ENCODE results near the gene LYPLA2.

DNA sequence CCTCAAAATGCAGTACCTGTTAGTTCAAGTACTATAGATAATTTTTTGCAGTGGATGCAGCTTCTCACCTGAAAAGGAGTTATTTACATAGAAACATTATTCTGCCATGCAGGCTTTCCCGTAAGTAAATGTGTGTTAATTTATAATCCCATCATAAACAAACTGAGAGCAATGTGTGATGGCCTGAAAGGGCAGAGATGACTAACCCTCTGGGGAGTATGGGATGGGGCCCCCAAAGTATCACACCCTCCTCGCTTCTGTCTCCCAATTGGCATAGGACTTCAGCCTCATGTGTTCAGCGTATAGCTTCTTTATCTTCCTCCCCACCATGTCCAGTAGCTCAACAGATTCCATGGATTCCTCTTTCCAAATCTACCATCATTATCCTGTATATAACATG is 26.7 kb downstream of the LYPLA2 start:
- no peak for TF ChIP-seq JUND (IDR thresholded peaks at IDR 0.05)
- TF ChIP-seq FOXM1 (IDR thresholded peaks at IDR 0.05; ENCODE audit: low read depth), result no peak
- TF ChIP-seq SMC3 (IDR thresholded peaks at IDR 0.05; ENCODE audit: low read depth, low read length), result no peak
- TF ChIP-seq, protein P1, sequence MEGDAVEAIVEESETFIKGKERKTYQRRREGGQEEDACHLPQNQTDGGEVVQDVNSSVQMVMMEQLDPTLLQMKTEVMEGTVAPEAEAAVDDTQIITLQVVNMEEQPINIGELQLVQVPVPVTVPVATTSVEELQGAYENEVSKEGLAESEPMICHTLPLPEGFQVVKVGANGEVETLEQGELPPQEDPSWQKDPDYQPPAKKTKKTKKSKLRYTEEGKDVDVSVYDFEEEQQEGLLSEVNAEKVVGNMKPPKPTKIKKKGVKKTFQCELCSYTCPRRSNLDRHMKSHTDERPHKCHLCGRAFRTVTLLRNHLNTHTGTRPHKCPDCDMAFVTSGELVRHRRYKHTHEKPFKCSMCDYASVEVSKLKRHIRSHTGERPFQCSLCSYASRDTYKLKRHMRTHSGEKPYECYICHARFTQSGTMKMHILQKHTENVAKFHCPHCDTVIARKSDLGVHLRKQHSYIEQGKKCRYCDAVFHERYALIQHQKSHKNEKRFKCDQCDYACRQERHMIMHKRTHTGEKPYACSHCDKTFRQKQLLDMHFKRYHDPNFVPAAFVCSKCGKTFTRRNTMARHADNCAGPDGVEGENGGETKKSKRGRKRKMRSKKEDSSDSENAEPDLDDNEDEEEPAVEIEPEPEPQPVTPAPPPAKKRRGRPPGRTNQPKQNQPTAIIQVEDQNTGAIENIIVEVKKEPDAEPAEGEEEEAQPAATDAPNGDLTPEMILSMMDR (IDR thresholded peaks at IDR 0.05), result no peak
- no peak for TF ChIP-seq NRF1 (IDR thresholded peaks at IDR 0.05; ENCODE audit: low read depth, low read length)
- TF ChIP-seq, protein P2, sequence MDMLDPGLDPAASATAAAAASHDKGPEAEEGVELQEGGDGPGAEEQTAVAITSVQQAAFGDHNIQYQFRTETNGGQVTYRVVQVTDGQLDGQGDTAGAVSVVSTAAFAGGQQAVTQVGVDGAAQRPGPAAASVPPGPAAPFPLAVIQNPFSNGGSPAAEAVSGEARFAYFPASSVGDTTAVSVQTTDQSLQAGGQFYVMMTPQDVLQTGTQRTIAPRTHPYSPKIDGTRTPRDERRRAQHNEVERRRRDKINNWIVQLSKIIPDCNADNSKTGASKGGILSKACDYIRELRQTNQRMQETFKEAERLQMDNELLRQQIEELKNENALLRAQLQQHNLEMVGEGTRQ (IDR thresholded peaks at IDR 0.05; ENCODE audit: borderline replicate concordance, low read depth, low read length), result no peak

Measured in SK-N-SH (cell line).